Head of caudate nucleus (tissue), 42 donors: ENCODE results near the gene NUP62CL.
A peak's percentile ranks its signal among the peaks of the same experiment; 100 is the strongest.

Experiments
- DNase-seq, 42 donors: peaks; one replicate each; pipeline versions ENCODE4 v3.0.0 to v3.0.0-alpha.2; 2020 to 2021; ENCODE audit warnings: mixed read lengths in 7 of 42
- intact Hi-C: fragments of 100-400 bp; cut with DNase I; formaldehyde crosslinking; loops from one replicate; pipeline ENCODE4 v1.15.0; 2022

NUP62CL gene

DNA sequence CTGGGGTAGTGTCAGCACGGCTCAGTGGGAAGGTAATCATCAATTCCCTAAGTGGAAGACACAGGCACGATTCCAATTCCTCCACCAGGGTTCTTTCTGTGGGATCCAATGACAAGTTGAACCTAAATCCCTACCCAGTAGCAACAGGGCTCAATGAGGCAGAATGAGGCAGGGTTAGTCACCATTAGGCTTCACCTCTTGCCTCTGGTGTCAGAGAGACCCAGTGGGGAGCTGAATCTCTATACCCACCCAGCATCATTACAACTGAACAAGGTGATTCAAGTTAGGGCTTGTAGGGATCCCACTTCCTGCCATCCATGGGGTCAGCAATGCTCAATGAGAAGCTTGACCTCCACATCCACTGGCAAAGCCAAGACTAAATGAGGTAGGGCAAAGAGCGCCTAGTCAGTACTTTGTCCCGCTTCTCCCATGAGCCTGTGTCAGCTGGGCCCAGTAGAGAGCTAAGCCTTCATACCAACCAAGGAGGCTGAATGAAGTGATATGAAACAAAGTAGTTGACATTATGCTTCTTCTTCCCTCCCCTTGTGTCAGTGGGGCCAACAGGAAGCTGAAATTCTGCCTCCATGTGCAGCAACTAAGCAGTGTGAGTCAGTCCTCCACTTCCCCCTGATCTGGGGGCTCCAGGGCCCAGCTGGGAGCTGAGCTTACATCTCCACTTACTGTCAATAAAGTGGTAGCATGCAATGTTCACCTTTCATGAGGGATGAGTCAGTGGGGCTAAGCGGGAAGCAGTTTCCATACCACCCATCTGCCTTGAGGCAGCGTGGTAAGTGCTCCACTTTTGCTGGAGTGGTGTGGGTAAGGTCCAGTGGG is 51.2 kb downstream of the NUP62CL start:
- DNase-seq: no peak

DNA sequence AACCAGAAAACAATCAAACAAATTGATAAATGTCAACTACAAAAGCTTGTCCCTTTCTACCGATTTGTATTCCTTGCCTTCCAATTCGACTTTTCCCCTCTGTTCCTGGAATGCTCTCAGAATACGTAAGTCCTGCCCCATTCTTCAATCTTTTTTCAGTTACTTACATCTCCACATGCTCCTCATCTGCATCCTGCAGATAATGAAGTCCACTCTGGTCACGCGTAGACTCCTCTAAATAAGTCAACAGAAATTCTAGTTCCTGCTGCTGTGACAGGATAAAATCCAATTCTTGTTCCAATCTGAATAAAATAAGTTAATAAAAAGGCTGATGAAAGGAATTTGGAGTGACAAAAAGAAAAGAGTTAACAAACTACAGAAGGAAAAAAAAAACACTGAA is 53.2 kb downstream of the NUP62CL start:
- intact Hi-C loops: no loop called here
- no peak for DNase-seq

More for the DNA sequence above, 51.2 kb downstream of the NUP62CL start:
- intact Hi-C loops: no loop called here

DNA sequence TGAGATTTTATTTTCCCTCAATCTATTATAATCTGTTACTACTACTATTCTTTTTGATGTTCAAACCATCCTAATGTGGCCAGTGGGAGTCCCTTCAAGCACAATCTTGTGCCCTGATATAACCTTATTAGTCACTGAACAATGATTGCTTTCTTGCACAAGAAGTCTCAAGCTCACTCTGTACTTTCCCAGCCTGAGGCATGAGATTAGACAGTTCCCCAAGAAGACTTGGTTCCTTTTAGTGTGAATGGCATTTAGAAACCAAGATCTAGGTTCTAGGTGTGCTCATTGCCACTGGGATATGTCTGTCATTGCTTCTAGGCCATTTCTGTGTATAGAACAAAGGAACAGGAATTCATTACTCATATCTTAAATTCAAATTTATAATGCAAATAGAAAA is 59.6 kb downstream of the NUP62CL start:
- intact Hi-C loops: no loop called here
- DNase-seq: no peak

DNA sequence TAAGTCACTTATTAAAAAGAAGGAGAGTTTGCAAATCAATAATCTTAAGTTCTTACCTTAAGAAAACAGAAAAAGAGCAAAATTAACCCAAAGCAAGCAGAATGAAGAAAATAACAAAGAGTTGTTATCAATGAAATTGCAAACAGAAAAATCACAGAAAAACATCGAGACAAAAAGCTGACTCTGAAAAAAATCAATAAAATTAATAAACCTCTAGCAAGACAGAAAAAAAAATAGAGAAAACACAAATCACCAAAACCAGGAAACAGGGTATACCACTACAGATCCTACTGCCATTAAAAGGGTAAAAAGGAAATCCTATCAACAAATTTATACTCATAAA is 70.3 kb downstream of the NUP62CL start:
- no peak for DNase-seq
- intact Hi-C loops: no loop called here

GRCh38 chrX:107135049-107135964 is 70.9 kb downstream of the NUP62CL start:
- peak in 4 of 42 donors; percentile 3 to 17 (median 7) for DNase-seq
- intact Hi-C loops: no loop called here

DNA sequence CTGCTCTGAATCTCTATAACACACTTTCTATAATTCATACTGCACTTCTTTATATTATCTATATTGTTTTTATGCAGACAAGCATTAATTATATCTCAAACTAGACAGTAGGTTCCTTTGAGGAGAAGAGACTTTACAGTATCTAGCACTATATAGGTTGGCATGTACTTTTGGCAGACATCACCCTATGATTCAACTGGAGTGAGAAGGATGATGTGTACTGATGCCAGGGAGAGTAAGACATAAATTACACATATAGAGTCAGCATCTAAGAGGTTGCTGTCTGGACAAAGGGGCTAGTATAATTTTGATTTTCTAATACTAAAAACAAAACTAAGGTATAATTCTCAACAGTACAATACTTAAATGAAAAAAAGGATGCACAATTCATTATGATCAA is 82.5 kb downstream of the NUP62CL start:
- intact Hi-C loops: no loop called here

DNA sequence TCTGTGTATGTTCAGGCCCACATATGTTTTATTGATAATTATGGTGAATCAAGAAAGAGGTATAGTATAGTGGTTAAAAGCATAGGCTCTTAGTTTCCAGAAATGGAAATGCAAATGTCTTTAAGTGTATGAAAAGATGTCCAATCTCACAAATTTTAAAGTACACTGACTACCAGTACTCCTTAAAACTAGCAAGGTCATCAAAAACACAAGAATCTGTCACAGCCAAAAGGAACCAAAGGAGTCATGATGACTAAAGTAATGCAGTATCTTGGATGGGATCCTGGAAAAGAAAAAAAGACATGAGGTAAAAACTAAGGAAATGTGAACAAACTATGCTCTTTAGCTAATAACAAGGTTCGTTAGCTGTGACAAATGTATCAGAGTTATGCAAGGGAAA is 87.0 kb downstream of the NUP62CL start:
- intact Hi-C loops: no loop called here

More for the DNA sequence above, 82.5 kb downstream of the NUP62CL start:
- DNase-seq: no peak

DNA sequence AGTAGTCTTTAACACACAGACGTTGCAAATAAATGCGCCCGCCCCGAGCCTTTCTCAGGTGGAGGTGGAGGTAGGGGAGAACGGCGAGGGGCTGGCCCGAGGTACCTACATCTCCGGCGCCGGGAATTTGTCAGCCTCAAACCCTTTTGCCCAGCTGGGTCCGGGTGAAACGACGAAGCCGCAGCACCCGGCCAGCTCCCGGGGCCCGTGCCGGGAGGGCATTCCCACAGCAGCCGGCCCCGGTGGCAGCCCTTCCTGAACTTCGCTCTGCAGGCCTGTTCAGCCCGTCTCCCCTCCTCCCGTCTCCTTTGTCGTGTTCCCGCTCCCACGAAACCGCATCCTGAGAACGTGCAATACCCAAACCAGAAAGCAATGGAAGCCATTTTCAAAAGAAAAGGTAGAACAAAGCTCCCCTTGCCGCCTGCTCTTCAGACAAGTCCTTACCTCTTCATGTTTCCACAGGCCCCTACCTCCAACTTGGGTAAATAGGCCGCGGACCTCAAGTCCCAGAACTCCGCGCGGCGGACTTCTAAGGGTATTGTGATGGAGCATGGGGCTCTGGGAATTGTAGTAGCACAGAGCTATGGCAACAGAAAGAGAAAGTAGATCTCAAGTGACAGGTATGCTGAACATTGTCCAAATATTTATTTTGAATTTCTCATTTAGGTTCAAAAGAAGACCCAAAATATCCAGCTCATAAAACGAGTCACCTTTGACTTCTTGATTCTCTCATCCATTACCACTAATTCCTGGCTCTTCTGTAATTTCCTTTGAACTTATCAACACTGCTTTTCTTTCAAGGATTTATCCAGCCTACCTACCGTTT is 87.7 kb downstream of the NUP62CL start, which contains the start of gene RBM41:
TSS of gene RBM41 (minus strand) at position 501 of the 826 bp plus-strand sequence. CDS start at position 452, 49 bp downstream.
- peak; percentile 61 to 91 (median 84) for DNase-seq
- intact Hi-C loops: no loop called here

More for the DNA sequence above, 87.0 kb downstream of the NUP62CL start:
- no peak for DNase-seq

GRCh38 chrX:107117993-107118321 is 88.3 kb downstream of the NUP62CL start:
- no peak for DNase-seq

DNA sequence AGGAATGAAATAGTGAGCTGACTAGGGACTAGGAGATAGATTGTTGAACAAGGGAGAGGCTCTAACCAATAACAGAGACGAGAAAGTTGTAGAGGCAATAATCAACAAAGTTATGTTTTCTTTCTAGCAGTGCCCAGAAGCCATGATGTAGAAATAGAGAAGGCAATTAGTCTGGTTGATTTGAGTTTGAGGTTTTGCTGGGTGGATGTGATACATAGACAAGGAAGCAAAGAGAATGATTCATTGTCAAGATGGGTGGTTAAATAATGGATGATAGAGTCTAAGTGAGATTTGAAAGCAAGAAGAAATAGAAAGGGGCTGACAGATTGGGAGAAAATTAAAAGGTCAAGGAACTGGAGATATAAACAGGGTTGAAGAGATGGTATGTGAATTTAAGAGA is 98.8 kb downstream of the NUP62CL start:
- no peak for DNase-seq
- intact Hi-C loops: no loop called here

More at GRCh38 chrX:107117993-107118321, 88.3 kb downstream of the NUP62CL start:
- intact Hi-C loops: no loop called here

DNA sequence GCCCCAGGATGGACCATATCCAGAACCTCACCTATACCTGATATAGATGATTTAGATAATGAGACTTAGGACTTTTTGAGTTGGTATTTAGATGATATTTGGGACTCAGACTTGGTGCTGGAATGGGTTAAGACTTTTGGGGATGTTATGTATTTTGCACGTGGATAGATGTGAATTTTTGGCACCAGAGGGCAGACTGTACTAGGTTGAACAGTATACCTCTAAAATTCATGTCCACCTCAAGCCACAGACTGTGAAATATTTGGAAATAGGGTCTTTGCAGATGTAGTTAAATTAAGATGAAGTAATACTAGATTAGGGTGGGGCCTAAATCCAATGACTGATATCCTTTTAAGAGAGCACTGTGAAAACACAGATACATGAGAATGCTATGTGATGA is 103.3 kb downstream of the NUP62CL start:
- DNase-seq: peak in 1 of 42 donors; percentile 13
- intact Hi-C loops: no loop called here

DNA sequence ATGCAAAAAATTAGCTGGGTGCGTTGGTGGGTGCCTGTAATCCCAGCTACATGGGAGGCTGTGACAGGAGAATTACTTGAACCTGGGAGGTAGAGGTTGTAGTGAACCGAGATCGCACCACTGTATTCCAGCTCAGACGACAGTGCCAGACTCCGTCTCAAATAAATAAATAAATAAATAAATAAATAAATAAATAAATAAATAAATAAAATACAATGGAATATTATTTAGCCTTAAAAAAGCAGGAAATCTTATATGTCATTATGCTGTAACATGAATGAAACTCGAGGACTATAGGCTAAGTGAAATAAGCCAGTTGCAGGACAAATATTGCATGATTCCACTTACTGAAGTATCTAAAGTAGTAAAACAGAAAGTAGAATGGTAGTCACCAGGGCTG is 130.1 kb downstream of the NUP62CL start:
- DNase-seq: no peak
- intact Hi-C loops: no loop called here
